Suppressor macrophage treated with lipopolysaccharide for 4 hours (primary cell): ENCODE results near the gene ST6GALNAC2.
"Not testable (repeated sequence)": the region's sequence is repeated elsewhere in the genome, so short reads cannot be mapped to it uniquely, and the experiment has no call there.

ENCODE experiments used
- DNase-seq: peaks from one replicate; pipeline ENCODE4 v3.0.0-alpha.2; 2020

Gene ST6GALNAC2

DNA sequence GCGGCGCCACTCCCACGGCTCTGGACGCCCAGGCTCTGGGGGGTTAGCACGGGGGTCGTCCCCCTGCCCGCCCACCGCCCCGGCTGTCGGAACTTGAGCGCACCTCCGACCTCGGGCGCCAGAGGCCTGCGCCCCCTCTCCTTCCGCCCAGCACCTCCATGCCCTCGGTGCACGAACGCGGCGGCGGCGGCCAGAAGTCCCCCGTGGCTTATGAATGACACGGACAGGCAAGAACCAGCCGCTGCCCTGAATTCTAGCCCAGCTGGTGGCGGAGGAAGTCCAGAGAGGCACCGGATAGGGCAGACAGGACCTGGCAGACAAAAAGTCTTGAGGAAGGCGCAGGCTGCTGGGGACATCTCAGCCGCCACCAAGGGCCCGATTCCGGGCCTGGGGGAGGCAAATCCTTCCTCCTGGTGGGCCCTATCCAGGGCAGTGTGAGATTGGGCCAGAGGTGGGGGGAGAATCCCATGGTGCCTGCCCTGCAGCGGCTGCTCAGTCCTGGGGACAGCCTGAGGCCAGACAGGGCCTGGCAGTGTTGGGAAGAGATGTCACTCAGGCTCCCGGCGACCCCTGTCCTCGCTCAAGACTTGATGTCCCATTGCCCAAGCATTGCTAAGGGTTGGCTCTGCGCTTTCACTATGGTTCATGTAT lies 47.3 kb downstream of the ST6GALNAC2 start:
- no peak for DNase-seq

DNA sequence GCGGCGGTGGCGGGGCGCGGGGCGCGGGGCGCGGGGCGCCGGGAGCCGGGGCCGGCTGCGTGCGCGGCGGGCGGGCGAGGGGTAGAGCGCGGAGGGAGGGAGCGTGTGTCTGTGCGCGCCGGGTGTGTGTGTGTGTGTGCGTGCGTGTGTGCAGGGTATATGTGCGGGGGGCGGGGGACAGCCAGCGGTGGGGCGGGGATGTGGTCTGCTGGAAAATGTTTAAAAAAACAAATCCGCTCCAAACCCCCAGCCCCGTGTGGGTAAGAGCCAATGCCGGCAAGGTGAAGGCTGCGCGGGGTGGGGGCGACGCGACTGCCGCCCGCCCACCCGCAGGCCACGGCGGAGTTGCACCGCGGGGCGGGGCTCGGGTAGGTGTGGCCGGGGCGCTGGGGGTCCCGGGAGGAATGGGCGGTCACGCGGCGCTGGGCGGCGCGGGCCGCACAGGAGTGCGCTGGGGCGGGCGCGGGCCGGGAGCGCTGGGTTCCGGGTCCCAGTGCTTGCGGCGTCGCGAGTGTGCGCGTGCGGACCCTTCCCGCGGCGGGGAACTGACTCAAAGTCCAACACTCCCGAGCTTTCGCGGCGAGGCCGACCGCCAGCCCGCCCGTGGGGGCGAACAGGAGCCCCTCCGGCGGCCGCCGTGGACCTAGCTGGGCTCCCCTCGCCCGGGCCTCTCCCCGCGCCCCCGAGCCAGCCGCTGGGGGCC lies 47.9 kb downstream of the ST6GALNAC2 start, which contains the start of gene CYGB:
TSS of gene CYGB (minus strand) at position 132 of the 703 bp plus-strand sequence. CDS start 167 bp downstream, outside the sequence.
- DNase-seq: no peak

DNA sequence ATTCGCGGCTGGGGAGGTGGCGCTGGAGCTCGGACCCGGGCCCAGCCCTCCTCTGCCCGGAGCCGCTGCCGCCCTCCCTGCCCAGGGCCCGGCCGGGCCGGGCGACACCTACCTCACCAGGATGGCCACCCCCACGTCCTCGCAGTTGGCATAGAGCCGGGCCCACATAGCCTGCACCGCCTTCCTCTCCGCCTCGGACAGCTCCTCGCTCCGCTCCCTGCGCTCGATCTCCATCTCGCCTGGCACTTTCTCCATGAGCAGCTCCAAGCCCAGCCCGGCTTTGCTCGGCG lies 48.4 kb downstream of the ST6GALNAC2 start:
- no peak for DNase-seq

DNA sequence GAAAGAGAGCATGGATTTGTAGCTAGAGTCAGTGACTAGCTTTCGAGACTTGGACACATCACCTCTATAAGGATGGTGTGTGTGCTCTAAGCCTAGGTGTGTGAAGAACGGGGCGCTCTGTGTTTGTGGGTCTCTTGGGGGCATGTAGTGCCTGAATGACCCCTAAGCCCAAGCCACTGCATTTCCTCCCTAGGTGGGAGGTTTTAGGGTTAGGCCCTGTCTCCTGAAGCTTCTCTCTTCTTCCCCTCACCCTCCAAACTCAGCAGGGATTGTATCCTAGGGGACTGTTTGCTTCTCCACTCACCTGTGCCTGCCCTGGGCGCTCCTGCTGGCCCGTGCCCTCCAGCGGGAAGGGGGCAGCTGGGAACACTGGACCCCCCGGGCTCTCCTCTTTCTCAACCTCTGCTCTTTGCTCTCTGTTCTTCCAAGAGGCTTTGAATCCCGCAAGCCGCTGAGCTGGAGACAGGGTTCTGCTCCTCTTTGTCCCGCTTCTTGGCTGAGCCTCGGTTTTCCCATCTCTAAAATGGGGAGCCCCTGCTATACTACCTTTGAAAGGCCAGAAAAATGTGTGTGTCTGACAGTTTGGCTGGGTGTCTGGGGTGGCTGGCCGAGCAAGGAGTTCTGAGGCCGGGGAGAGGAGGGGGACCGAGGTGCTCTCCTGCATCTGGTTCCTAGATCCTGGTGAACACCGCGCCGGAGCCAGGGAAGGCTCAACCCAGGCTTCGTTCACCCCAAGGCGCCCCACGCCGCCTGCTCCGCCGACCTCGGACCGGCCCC lies 49.0 kb downstream of the ST6GALNAC2 start:
- no peak for DNase-seq

DNA sequence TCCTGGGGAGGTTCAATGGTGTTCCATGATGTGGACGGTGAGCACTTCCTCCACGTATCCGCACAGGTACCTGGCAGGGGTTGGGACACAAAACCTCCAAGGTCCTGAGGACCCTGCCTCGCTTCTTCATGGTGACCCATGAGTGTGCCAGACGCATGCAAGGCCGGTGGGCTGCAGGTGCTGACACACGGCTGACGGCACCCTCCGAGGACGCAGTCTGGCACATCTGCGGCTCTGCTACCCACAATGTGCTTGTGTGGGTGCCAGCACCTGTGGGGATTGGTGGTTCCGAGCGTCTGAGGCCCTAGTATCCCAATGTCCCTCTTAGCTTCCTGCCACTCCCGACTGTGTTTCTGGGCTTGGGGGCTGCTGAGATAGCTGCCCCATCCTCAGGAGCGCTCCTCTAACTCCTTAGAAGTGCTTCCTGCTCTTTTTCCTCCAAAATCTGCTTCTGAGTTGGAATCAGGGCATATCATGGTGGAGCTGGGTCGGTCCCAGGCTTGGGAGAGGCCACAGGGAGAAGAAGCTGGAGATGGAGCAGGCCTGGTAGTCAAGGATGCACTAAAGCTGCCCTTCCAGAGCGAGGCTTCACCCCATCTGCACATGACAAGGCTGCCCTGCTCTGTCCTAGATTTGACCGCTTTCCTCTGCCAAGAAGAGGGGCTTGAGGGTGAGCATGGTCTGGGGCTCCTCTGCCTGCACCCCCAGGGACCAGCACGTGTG lies 49.7 kb downstream of the ST6GALNAC2 start:
- DNase-seq: no peak

DNA sequence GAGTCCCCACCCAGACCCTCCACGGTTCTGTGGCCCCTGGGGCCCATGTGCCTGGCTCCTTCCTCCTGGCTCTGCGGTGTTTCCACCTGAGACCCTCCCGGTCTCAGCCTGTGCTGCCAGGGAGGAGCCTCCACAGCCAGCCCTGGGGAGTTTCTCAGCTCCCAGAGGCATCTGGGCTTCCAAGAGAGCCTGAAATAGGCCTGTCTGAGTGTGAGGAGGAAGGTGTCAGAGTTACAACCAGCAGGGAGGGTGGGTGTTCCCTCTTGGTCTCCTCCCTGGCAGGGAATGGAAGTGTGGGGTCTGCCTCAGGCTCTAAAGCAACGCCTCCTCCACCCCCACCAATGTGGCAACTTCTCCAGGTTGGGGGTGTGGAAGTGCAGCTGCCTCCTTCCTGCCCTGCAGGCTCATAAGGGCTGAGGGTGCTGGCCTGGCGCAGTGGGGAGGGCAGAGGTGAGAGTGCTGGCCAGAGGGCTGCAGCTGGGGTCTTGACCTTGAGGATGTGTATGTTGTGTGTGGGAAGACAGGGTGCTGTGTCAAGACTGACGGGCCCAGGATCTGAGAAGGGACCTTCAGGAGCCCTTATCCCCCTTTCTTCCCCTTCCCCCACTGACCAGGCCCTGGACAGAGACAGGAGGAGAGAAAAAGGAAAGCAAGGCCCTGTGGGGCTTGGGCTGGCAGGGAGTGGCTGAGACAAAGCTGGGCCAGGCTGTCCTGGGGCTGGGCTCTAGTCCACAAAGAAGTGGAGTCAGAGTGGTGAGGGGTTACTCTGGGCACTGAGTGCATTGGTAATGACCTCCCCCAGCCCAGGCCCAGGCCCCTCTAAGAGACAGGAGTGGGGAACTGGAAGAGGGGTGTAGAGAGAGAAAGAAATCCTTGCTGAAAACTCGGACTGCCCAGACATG lies 50.6 kb downstream of the ST6GALNAC2 start:
- no peak for DNase-seq

DNA sequence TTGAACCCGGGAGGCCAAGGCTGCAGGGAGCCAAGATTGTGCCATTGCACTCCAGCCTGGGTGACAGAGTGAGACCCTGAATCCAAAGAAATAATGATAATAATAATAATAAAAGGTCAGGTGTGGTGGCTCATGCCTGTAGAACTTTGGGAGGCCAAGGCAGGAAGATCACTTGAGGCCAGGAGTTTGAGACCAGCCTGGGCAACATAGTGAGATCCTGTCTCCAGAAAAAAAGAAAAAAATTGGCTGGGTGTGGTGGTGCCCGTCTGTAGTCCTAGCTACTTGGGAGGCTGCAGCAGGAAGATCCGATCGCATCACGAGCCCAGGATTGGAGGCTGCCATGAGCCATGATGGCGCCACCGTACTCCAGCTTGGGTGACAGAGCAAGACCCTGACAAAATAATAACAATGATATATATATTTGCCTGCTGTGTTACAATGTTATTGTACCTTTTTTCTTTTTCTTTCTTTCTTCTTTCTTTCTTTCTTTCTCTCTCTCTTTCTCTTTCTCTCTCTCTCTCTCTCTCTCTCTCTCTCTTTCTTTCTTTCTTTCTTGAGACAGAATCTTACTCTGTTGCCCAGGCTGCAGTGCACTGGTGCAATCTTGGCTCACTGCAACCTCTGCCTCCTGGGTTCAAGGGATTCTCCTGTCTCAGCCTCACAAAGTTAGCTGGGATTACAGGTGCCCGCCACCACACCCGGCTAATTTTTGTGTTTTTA lies 51.9 kb downstream of the ST6GALNAC2 start:
- not testable (repeated sequence) for DNase-seq

DNA sequence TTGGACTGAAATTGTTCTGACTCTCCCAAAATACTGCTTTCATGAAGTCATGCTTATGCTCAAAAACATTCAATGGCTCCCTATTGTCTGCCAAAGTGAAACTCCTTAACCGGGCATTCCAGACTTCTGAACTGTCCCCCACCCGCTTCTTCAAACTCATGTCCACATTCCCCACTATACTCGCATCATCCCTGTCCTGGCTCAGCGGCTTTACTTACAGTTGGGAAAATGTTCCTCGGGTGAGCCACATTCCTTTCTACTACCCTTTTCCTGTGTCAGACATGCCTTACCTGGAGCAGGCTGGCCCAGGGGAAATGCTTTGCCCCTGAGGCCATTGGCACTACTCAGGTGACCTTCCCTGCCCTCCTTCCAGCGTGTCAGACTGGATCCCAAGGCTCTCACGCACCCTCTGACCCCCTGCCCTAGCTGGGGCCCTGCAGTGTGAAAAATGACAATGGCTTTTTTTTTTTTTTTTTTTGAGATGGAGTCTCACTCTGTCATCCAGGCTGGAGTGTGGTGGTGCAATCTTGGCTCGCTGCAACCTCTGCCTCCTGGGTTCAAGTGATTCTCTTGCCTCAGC lies 53.5 kb downstream of the ST6GALNAC2 start:
- DNase-seq: no peak

DNA sequence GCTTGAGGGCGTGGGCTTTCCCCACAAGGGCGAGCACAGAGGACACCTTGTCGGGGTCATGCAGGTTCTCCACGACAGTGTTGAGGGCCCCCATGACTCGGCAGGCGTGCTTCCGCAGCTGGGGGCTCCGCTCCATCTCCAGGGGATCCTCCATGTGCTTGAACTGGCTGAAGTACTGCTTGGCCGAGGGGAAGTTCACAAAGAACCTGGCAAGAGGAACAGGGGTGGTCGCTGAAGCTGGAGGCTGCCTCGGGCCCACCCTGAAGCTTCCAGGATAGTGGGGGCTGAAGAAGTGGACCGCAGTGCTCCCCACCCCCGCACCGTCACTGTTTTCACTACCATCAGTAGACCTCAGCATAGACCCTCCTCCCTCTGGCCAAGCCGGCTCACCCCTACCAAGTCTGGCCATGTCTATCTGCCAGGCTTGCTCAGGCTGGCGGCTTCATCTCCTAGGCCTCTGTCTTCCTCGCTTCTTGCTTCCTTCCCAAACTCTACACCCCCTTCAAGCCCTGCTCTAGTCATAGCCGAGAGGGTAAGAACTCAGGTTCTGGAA lies 54.1 kb downstream of the ST6GALNAC2 start:
- no peak for DNase-seq

DNA sequence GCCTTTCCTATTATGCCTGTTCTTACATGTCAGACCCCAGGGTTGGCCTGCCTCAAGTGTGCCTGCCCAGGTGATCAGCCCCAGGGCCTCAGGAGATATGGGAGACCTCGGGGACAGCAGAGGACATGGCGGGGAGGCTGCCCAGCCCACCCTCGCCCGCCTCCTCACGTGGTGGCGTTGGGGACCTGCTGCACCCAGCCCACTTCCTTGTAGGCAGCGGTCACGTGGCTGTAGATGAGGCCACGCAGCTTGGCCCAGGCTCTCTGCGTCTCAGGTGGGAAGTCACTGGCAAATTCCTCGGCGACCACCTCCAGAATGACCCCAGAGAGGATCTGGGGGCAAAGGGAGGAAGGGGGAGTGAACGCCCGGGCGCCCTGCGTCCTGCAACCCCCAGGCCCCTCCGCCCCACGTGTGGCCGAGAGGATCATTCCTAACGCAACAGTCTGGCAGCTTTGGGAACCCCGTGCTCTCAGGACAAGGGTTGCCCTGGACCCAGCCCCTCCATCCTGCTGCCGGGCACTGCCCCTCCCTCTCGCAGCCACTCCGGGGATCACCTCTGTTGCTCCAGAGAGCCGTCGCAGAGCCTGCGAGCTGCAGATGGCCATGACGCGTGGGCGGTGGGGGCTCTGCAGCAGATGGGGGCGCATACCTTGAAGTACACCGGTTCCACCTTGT lies 54.7 kb downstream of the ST6GALNAC2 start:
- no peak for DNase-seq

DNA sequence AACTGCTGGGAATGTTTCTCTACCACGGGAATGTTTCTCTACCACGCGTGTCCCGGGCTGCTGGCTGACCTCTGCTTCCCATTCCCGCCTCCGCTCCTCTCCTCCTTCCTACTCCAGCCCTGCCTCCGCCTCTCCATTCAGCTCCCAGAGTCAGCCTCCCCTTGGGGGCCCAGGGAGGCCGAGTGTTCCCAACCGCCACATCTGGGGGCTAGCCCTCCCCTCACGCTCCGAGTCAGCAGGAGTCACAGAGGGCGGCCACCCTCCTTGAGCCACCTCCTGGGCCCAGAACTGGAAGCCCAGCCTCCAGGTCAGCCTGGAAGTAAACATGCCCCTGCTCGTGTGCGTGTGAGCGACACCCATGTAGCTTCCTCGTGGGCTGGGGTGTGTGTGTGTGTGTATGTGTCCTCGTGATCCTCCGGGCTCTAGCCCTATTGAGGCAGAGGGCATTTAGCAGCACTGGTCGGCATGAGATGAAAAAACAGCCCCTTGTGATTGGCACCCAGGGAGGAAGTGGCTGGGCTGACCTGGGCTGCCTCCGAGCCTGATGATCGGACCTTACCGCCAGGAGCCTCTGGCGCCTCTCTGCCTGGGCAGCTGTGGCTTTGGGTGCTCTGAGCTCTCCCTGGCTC lies 55.5 kb downstream of the ST6GALNAC2 start:
- DNase-seq: no peak

DNA sequence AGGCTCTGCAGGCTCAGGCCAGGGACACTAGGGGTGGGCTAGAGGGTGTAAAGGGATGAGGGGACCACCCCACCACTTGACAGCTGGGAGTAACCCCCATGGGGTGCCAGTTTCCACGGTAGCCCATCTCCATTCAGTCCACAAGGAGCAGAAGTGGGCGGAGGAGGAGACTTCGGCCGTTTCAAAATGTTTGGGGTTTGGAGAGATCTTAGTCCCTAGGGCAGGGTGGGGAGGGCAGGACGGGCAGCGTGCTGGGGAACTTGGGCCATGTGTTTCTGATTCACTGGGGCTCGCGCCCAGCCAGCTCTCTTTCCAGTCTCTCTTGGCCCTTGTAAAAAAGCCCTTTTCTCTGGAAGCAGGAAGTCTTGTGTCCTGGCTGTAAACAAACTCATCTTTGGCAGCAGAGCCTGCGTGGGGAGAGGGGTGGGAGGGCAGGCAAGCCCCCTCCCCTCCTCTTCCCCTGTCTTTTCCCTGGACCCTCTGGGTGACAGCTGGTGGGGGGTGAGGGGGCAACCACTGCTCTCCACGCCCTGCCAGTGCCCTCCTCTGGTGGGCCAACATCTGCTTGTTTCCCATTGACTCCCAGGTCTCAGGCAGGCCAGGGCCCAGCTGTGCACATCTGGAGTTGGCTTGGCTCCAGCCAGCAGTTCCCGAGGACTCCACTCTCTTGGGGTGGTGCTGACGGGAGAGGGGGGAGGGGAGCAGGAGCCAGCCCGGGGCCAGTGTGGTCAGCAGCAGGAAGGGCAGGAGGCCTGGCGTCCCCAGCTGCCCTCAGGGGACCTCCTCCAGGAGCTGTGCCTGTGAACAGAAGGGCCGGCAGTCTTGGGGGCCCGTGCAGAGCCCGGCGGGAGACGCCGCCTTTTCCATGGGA lies 56.2 kb downstream of the ST6GALNAC2 start:
- DNase-seq: peak; percentile 82

DNA sequence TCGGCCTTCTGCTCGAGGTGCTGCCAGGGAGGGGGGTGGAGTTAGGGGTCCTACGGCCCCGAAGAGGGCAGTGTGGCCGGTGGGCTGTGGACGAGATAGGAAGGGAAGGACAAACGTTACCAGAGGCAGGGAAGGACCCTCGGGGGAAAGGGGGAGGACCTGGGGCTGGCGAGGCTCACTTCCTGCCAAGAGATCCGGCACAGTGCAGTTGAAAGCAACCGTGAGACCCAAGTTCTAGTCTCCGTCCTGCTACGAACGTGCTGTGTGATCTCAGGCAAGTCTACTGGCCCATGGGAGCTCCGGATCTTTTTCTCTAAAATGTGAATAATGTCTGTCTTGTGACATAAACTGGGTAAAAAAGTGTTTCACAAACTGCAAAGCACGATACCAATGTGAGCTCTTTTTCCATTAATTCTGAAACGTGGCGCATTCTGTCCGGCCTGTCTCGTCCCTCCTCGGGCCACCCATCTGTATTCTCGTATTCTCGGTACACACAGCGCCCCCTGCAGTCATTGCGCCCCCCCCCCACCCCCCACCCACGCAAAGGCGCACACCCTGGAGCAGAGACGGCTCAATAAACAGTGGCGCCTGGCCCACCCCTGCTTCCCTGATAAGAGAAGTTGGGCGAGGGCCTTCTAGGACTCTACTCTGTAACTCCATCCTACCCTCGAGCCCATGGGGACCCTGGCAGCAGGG lies 57.0 kb downstream of the ST6GALNAC2 start:
- no peak for DNase-seq

DNA sequence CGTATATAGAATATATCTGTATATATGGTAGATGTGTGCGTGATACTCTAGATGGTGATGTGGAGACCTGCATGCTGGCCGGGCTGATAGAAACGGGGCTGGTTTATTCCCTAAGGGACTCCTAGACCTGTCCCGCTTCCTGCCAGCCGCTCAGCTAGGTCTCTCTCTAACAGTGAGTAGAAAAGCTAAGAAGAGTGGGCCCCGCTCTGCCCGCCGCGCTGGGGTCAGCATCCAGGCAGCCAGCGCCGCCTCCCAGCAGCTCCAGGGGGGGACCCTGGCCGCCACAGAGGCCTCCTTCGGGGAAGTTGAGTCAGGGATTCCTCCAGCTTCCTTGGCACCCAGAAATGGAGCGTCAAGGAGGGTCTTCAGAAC lies 57.5 kb downstream of the ST6GALNAC2 start:
- DNase-seq: no peak

DNA sequence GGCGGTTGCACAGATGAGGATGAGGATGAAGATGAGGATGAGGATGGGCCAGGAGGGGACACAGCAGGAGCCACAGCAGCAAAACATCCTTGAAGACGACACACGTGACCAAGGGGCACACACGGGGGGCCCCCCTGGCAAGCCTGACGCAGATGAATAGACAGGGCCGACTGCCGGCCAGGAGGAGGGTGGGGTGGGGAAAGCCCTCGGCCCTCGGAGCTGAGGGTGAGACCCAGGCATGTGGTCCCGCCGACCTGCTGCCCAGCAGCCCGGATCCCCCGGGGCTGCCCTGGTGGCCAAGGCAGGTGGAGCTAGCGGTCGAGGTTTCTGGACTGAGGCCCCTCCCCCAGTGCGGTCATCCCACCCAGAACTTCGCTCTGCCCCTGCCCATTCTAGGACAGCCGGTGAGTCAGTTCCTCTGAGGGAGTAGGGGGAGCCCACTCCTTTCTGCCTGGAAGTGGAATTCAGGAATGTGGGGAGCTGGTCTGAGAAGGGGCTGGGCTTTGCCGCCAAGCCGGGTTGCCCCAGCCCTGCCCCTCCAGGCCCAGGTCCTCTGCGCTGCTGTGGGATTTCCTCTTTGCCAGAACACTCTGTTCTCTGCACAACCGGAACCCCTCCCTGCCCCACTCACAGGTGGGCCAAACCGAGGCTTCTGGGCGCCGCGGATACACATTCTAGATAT lies 58.1 kb downstream of the ST6GALNAC2 start:
- peak; percentile 51 for DNase-seq

DNA sequence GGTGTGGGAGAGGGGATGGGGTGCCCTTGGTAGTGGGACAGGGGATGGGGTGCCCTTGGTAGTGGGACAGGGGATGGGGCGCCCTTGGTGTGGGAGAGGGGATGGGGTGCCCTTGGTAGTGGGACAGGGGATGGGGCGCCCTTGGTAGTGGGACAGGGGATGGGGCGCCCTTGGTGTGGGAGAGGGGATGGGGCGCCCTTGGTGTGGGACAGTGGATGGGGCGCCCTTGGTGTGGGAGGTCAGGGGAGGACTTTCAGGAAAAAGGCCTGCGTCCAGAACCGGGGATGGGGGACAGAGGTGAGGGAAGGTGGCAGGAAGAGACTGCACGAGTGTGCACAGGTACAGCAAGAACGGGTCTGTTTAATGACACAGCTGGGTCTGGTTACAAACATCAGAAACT lies 58.6 kb downstream of the ST6GALNAC2 start:
- not testable (repeated sequence) for DNase-seq

DNA sequence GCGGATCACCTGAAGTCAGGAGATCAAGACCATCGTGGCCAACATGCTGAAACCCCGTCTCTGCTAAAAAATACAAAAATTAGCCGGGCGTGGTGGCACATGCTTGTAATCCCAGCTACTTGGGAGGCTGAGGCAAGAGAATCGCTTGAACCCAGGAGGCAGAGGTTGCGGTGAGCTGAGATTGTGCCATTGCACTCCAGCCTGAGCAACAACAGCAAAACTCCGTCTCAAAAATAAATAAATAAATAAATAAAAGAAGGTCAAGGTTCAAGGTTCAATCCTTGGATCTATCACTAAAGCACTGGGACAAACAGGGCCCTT lies 60.2 kb downstream of the ST6GALNAC2 start:
- not testable (repeated sequence) for DNase-seq
